A549 treated with RU486 at 1 μM for 4 hours (cell line): ENCODE data around the gene FOXG1. TPM values are rescaled to one million over a fixed set of nuclear protein-coding genes. Genes with fewer than 3 reads are reported as not detected.

Source experiments
- total RNA-seq: library from RNA; stranded (reverse); fragments of 200-300 nt; extraction: Qiagen RNA extraction; gene quantifications from 5 replicates; pipeline ENCODE4 v1.2.3, GENCODE V29; 2022; ENCODE audit warnings: low read depth

FOXG1 gene
- total RNA-seq: 0.05 to 0.17 TPM (median 0.13 TPM) in 5 replicates

GRCh38 chr14:28766469-28766955 lies at the start of gene FOXG1:
FOXG1 (plus strand) TSS chr14:28766787; CDS start chr14:28767280, 493 bp downstream.

